GM23248 (cell line): ENCODE results near the gene PHC2.

Source experiments
- EZH2 ChIP-seq: fragments of 200-600 bp; sonication (generic); IDR thresholded peaks from 2 replicates; pipeline ENCODE4 v1.6.1; 2018; ENCODE audit warnings: antibody characterized with exemption, mild to moderate bottlenecking; ENCODE audit not compliant: insufficient read depth, poor library complexity, severe bottlenecking
- EZH2phosphoT487 ChIP-seq: fragments of 200-600 bp; sonication (generic); IDR thresholded peaks from 2 replicates; pipeline ENCODE4 v1.6.1; 2018; ENCODE audit warnings: antibody characterized with exemption, moderate library complexity, mild to moderate bottlenecking, low read depth; ENCODE audit not compliant: insufficient read depth

GRCh38 chr1:33367485-33368405, 63.1 kb downstream of the PHC2 start:
- TF ChIP-seq EZH2 (no peak), EZH2phosphoT487 (no peak)
